HG02678 (cell line): ENCODE data around the gene MTCP1.

ENCODE experiments used
- ATAC-seq: cut with Tn5 transposase; IDR thresholded peaks from one replicate; pipeline ENCODE4 v1.9.1; 2021; ENCODE audit warnings: mild to moderate bottlenecking, moderate library complexity; ENCODE audit not compliant: unreplicated experiment

Gene MTCP1

DNA sequence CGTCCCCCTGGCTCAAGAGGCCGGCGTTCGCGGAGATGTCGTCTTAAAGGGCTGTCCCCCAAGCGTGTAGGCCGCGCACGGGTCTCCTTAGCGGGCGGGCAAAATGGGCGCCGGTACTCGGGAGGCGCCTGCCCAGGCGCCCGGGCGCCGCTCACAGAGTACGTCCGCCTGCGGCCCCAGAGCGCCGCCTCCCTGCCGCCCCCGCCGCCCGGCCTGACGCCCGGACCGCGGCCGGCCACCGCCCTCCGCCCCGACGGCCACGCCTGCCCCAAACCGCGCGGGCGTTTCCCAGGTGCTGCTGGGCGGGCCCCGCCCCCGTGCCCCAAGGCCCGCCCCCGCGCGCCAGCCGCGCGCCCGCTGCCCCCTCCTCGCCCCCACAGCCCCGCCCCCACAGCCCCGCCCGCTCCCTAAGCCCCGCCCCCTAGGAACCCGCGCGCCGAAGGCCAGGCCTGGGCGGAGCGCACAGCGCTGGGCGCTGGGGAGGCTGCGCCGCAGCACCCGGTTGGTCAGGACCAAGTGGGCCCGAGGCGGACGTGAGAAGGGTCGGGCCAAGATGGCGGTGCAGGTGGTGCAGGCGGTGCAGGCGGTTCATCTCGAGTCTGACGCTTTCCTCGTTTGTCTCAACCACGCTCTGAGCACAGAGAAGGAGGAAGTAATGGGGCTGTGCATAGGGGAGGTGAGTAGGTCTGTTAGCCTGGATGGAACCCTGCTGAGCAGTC lies at the start of gene MTCP1, which contains the start of the genes BRCC3 and CMC4:
Gene MTCP1 (minus strand): TSS at position 162 of the 719 bp plus-strand sequence. CDS start 5,126 bp downstream, outside the sequence.
Gene BRCC3 (plus strand): TSS at position 534 of the 719 bp plus-strand sequence. CDS start 20 bp downstream, at position 554.
Gene CMC4 (minus strand): TSS at position 162 of the 719 bp plus-strand sequence. CDS start 7,113 bp downstream, outside the sequence.
- peak; percentile 94 for ATAC-seq

GRCh38 chrX:155115174-155115819 lies 44.4 kb upstream of the MTCP1 start:
- ATAC-seq: no peak

DNA sequence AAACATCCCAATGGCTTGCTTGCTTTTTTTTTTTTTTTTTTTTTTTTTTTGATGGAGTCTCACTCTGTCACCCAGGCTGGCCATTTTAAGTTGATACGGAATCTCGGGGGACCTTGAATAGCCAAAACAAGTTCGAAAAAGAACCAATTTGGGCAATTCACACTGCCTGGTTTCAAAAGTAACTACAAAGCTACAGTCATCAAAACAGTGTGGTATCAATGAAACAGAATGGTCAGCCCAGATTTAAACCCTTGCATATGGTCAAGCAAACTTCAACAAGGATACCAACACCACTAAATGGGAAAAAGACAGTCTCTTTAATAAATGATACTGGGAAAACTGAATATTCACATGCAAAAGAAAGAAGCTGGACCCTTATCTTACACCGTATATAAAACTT lies 42.2 kb upstream of the MTCP1 start:
- ATAC-seq: no peak

DNA sequence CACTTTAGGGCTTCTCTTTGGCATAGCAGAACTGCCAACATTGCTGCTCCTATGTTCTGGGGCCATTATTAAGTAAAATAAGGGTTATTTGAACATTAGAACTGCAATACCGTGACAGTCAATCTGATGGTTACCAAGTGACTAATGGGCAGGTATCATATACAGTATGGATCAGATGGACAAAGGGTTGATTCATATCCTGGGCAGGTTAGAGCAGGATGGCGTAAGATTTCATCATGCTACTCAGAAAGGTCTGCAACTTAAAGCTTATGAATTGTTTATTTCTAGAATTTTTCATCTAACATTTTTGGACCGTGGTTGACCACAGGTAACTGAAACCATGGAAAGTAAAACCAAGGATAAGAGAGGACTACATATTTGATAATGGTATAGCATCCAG lies 41.2 kb upstream of the MTCP1 start:
- no peak for ATAC-seq

- no peak for ATAC-seq
These were observed 37.5 kb upstream of the MTCP1 start for GRCh38 chrX:155108427-155108826.

- no peak for ATAC-seq
These were observed 35.0 kb upstream of the MTCP1 start for GRCh38 chrX:155105919-155106318.

DNA sequence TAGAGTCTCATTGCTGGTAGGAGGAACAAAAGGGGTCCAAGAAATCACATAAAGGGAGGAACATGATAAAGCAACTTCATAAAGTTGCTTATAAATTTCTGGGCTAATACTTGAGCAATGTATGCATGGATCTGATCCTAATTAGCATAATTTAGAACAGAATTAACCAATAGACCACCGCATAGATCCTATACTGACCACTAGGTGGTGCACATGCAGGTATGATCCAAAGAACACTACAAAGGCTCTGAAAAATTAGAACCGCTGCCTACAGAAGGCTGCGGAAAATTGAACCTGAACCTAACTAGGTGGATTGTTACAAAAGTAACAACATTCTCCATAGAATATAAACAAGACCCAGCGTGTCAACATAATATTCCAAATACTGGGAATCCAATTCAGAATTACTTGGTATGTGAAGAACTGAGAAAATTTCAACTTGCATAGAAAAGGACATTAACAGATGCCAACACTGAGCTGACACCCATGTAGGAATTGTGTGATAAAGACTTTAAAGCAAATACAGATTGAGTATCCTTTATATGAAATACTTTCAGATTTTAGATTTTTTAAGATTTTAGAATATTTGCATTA lies 23.6 kb upstream of the MTCP1 start:
- ATAC-seq: no peak

- no peak for ATAC-seq
These were observed 16.2 kb upstream of the MTCP1 start for GRCh38 chrX:155086961-155087735.

DNA sequence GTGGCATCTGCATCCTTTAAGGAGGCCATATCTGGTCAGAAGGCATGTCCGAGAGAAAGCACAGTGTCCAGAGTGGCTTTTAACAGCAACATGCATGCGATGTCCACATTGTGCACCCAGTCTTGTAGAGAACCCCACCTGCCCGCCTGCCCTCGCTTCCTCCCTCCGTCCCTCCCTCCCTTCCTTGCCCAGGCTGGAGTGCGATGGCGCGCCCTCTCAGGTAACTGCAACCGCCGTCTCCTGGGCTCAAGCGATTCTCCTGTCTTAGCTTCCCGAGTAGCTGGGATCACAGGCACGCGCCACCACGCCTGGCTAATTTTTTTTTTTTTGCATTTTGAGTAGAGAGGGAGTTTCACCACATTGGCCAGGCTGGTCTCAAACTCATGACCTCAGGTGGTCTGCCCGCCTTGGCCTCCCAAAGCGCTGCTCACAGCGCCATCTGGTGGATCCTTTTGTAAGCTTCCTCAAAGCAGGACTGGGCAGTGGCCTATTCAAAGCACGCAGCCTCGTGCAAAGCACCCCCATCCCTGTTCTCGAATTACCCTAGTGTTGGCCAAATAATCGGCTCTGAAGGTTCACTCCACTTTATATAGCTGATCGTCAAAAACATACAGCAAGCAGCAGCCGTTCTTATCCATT lies 15.4 kb upstream of the MTCP1 start:
- ATAC-seq: no peak

DNA sequence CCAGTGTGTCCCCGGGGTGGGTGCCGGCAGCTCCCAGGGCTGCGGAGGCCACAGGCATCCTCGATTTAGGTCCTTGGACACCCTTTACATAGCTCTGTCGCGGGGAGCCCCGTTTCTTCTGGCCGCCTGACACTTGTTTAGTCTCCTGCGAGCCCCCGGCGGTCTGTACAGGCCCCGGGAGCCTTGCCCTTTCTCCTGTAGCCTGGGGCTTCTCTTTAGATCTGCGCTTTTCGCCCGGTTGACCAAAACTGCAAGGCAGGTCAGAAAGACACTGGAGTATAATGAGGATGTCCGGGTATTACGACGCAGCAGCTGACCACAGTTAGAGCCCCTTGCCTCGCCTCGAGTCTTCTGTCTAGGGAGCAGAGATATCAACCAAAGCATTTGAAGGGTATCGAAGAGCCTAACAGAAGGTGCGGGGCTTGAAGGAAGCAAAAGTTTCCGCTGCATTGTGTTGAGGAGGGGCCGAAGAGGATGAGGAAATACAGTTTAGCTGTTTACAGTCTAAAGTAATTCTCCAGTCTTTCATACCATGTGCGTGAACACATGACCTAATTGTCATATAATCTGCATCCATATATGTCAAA lies 851 bp upstream of the MTCP1 start:
- ATAC-seq: no peak

DNA sequence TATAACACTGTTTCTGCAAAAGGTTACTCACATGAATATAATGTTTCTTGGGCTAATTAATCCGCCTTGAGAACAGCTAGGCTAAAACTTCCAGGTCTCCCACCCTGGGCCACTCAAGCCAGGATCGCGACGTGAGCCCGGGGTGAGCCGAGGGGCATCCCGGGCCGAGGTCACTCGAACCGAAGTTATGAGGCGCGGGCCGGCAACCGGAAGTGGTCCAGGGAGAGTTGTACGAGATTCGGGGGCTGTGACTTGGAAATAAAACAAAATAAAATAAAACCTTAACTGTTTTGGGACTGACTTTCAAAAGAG lies 317 bp downstream of the MTCP1 start:
- ATAC-seq: peak; percentile 24

DNA sequence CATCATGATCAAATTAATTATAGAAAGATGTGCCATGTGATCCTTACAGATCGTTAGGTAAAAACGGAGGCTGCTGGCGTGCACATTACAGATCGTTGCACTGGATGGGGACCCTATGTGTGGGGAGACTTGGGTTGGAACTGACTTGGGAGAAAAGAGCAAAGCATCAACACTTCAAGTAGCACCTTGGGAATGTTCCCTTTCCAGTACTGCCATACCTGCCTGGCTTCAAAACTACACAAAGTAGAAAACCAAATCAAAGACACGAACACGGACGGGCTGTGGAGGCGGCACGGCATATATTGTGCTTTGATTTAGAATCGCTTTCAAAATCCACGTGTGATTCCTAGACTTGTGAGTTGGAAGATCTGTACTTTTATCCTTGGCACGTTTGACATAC lies 898 bp downstream of the MTCP1 start:
- no peak for ATAC-seq

DNA sequence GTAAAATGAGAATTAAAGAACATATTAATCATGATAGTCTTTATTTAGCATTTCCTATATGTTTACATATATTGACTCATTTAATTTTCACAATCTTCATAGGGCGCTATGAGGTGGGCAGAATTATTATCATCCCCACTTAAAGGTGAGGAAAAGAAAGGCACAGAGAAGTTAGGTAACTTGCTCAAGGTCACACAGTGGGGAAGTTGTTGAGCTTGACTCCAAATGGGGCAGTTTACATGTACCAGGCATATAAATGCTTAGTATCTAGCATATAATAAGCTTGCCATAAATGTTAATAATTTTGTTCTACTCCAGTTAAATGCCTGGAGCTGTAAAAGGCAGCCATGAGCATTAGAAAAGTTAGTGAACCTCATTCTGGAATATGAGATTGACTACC lies 1.5 kb downstream of the MTCP1 start:
- no peak for ATAC-seq

DNA sequence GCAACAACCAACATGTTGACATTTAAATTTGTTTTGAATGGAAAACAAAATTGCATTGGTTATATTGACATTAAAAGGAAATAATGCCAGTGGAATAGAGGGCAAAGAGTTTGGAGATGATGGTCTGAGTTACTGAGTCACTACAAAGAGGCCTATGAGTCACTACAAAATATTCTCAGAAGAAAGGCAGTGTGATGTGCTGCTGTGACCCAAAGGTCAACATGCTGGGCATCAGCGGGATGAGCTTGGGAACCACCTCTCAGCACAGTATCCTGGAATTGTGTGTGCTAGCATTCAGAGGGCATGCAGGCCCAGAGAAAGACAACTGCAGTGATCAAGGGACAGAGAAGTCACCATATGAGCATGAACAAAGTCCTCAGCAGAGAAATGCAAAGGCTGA lies 2.8 kb downstream of the MTCP1 start:
- ATAC-seq: no peak

GRCh38 chrX:155065035-155065734 lies 5.8 kb downstream of the MTCP1 start:
- ATAC-seq: no peak

GRCh38 chrX:155061760-155062159 lies 9.2 kb downstream of the MTCP1 start:
- ATAC-seq: no peak

- peak; percentile 81 for ATAC-seq
These were observed 13.8 kb downstream of the MTCP1 start for GRCh38 chrX:155056877-155057792.

DNA sequence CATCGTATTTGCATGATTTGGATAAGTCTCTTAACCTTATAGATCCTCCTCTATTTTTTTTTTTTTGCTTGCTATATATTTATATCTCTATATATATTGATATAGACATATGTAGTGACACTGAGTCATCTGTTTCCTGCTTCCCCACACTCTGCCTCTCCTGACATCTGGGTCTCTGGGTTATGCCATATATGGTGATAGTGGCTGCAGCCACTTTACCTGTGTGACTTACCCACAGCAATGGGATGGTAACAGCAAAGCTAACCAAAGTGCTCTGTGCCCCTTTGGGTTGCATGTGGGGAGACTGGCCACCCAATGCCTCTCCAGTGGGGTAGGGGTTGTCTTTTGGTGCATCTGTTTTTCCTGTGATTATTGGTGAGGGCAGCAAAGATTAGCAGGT lies 14.5 kb downstream of the MTCP1 start:
- ATAC-seq: no peak

- no peak for ATAC-seq
These were observed 15.4 kb downstream of the MTCP1 start for GRCh38 chrX:155055494-155055893.
